HL-60/S4 treated with phorbol 12-myristate 13-acetate at 8.2 ng/mL for 4 days and 3 days (cell line): ENCODE data around the gene ZNF609.
"Not testable (repeated sequence)": the region's sequence is repeated elsewhere in the genome, so short reads cannot be mapped to it uniquely, and the experiment has no call there.

Experiments used
- in situ Hi-C: fragments of 300-500 bp; cut with MboI; formaldehyde crosslinking; loops from 2 replicates; pipeline ENCODE4 v1.15.0; 2022; ENCODE audit warnings: low sequenced_read_pairs

Gene ZNF609

DNA sequence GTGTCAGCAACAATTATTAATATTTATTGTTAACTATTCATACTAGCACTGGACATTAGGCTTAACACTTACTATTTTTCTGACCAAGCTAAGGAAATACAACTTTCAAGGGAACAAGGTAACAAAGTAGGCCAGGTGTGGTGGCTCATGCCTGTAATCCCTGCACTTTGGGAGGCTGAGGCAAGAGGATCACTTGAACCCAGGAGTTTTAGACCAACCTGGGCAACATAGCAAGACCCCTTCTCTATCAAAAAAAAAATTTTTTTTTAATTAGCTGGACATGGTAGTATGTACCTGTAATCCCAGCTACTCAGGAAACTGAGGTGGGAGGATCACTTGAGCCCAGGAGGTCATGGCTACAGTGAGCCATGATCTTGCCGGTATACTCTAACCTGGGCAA is 183.3 kb downstream of the ZNF609 start:
- in situ Hi-C loops: no loop called here

DNA sequence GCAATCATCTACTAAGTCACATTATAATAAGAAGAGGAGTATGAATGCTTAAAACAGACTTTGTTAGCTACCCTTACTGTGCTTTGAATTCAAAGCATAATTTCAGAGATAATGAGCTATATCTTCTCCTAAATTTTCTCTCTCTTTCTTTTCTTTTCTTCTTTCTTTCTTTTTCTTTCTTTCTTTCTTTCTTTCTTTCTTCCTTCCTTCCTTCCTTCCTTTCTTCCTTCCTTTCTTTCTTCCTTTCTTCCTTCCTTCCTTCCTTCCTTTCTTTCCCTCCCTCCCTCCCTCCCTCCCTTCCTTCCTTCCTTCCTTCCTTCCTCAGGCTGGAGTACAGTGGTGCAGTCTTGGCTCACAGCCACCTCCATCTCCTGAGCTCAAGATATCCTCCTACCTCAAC is 184.4 kb downstream of the ZNF609 start:
- in situ Hi-C loops: not testable (repeated sequence)

DNA sequence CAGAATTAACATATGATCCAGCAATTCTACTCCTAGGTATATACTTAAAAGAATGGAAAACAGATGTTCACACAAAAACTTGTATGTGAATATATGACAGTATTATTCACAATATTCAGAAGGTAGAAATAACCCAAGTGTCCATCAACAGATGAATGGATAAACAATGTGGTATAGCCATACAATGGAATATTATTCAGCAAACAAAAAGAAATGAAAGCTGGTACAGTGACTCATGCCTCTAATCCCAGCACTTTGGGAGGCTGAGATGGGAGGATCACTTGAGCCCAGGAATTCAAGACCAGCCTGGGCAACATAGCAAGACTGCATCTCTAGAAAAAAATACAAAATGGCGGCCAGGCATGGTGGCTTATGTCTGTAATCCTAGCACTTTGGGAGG is 185.6 kb downstream of the ZNF609 start:
- in situ Hi-C loops: no loop called here

DNA sequence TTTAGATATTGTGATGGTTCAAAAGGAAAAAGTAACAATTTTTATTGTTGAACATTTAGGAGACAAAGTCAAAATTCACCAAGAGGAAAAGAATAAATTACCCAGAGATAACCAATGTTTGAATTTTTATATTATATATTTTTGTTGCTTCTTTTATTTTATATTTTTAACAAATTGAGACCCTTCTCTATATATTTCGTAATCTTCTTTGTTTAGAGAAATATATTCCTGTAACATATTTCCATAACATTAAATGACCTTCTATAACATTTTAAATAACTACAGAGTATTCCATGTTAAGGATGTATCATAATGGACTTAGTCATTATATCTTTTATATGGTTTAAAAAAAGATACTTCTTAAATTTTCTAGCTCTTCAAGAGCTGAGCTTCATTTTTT is 187.0 kb downstream of the ZNF609 start:
- in situ Hi-C loops: no loop called here

DNA sequence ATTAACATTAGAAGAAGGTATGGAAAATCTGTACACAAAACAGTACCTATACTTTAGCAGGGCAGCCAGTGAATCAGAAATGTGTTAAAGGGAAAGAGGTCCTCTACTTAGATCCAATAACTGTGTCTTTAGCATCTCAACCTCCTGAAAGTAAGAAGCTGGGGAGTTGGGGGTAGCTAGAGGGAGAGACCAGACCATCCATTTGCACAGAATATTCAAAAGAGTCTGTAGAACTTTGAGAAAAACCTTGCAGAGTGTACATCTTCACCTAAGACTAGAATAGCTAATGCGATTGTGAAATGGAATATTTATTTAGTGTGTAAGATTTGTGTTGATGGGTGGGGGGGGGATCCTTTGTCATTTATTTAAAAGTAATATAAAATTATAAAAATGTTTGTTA is 190.2 kb downstream of the ZNF609 start:
- in situ Hi-C loops: no loop called here

DNA sequence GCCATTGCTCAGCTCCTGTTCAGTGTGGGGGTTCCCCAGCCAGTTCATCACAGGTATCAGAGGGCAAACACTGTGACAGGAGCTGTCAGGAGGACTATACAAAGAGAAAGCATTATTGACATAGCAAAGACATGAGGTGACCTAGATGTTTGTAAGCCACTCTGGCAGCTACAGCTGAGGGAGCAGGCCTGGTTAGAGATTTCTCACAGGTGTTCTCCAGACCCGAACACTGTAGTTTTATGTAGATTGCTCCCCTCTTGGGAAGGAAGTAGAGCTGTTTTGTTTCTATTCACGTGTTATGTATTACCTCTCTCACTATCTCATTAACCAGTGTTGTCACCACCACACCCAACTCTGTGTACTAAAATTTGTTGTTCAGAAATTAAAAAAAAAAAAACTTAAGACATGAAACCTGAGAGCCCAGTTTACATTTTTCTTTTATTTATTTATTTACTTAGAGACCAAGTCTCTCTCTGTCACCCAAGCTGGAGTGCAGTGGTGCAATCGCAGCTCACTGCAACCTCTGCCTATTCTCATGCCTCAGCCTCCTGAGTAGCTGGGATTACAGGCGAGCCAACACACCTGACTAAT is 191.3 kb downstream of the ZNF609 start:
- in situ Hi-C loops: no loop called here

DNA sequence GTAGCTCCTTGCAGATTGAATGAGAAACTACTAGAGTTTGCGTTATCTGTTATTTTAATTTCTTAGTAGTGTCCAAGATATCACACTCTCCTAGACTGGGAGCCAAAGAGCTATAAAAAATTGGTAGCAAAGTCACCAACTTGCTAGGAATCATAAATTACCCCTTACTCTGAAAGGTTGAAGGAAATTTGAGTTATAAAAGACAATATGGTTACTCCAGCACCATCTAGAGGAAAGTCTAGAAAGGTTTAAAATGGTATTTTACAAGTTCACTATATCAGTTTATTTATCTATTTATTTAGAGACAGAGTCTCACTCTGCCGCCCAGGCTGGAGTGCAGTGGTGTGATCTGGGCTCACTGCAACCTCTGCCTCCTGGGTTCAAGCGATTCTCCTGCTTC is 193.4 kb downstream of the ZNF609 start:
- in situ Hi-C loops: no loop called here

DNA sequence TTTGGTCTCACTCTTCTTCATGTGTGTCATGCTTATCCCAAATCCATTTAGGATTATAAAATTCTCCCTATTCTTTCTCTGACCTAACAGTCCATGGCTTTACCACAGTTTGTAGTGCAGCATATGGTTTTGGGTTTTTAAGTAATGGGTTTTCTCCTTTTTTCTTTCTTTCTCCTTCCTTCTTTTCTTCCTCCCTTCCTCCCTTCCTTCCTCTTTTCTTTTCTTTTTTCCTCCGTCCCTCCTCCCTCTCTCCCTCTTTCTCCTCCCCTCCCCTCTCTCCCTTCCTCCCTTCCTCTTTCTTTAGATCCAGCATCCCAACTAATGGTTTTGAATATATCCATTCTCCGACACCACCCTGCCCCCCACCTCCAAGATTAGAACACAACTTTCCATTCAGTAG is 196.1 kb downstream of the ZNF609 start:
- in situ Hi-C loops: no loop called here

DNA sequence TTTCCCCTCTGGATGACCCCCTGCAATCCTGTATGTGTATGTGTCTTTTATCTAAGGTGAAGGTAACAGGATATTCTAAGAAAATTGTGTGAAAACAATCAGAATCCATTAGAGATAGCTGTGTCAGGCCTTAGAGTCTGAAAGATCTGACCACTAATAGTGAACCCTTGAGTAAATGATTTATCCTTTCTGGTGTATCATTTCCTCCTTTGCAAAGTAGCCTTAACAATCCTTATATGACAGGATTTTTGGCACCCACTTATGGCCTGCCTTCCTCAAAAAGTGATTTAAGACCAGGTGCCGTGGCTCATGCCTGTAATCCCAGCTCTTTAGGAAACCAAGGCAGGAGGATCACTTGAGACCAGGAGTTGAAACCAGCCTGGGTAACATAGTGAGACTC is 204.8 kb downstream of the ZNF609 start:
- in situ Hi-C loops: no loop called here

DNA sequence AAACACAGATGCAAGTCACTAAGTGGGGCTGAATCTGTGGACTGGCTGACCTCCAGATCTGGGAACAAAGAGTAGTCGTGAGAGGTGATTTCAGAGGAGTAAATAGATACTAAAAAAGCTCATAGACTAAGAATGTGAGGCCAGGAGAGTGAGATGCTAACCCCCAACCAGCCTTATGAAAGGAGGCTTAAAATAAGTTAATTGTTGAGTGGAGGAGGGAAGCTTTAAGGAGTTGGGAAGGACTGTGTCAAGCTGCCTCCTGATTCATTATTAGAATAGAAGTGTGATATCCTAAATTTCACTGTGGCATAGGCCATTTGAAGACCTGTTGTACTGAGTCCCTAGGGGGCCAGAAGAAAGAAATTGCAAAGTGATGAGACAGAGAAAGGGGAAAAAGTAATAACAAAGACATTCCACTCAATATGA is 207.4 kb downstream of the ZNF609 start:
- in situ Hi-C loops: no loop called here

DNA sequence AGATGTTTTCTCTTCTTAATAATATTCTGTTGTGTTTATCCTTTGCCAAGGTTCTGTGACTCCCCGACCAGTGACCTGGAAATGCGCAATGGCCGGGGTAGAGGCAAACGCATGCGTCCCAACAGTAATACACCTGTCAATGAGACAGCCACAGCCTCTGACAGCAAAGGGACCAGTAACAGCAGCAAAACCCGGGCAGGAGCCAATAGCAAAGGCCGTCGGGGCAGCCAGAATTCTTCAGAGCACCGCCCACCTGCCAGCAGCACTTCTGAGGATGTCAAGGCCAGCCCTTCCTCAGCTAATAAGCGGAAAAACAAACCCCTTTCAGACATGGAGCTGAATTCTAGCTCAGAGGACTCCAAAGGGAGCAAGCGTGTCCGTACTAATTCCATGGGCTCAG is 213.5 kb downstream of the ZNF609 start:
- in situ Hi-C loops: no loop called here

DNA sequence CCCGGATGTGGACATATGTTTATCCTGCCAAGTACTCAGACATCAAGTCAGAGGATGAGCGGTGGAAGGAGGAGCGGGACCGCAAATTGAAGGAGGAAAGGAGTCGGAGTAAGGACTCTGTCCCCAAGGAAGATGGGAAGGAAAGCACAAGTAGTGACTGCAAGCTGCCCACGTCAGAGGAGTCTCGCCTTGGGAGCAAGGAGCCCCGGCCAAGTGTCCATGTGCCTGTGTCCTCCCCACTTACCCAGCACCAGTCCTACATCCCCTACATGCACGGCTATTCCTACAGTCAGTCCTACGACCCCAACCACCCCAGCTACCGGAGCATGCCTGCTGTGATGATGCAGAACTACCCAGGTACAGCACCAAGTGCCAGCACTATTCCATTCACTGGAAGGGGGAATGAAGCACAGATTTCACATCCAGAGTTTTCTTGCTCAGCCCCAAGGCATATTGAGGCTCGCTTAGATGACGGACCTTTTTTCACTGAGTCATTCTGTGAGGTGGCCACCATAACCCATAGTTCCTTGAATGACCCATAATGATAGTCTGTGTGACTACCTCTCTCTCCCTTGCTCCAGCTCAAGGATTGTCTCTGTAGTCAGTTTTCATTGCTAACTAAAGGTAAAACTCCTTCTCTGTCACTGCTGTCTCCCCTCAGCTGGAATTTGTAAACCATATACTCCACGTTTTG is 217.9 kb downstream of the ZNF609 start:
- in situ Hi-C loops: no loop called here

DNA sequence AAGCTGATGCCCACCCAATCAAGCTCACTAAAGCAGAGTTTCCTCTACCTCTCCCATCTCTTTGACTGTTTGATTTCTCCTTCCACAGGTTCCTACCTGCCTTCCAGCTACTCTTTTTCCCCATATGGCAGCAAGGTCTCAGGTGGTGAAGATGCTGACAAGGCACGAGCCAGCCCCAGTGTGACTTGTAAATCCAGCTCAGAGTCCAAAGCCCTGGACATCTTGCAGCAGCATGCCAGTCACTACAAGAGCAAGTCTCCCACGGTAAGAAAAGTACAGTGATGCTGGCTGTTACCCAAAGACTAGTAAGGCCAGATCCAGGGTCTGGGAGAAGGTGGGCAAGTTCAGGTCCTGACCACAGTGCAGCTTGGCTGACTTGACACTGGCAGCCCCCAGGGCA is 219.7 kb downstream of the ZNF609 start:
- in situ Hi-C loops: no loop called here

DNA sequence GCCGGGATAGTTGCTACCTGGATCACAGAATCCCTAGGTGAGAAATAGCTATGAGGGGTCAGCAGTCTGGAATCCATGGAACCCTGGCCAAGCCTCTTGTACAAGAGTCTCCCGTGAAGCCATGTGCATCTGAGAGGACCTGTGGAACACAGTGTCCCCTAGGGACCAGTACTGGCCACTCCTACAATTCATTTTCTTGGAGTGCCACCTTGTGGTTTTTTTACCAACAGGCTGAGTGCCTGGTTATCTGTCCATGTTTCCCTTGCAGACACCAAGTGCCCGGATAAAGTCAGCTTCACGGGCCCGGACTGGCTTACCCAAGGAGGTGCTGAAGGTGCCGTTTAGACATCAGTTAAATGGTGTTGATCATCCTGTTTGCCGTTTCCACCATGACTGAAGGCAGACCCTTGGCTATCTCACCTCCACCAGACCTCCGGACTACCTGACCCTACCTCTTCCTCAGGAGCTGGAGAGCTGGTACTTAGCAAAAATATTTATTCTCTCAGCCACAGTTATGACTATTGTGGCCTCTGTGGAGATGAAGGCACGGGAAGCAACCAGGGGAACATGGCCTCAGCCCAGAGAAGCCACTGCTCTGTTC is 221.1 kb downstream of the ZNF609 start:
- in situ Hi-C loops: no loop called here

DNA sequence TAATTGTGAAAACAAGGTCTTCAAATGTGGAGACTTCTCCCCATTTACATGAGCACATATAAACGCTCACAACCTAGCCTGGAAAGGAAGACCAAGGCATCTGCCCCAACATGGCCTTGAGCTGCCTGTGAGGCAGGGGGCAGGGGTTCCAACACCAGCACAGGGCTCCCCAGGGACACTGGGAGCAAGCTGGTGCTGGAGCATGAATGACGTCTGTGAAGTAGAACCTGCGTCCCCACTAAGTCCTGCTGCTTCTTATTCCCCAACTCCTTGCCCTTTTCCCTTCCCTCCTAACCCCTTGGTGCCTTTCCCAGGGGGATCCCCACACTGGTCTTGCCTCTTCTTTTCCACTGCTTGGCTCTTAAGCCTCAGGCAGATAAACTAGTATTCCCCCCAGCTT is 221.9 kb downstream of the ZNF609 start:
- in situ Hi-C loops: no loop called here

DNA sequence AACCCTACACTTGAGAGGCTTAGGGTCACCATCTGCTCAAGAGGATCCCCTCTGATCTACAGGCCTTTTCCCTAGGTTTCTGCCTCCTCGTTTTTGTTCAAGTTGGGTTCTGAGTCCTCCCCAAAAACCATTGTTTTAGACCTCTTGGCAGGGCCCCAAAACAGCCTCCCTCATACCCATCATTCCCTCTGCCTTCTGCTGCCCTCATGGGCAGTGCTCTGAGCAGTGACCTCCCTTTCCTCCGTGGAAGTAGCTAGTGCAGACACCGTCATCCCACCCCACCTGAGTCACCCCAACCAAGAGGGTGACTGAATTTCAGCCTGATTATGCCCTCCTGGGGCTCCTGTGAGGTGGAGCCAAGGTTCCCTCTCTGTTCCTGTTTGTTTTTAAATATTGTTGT is 223.0 kb downstream of the ZNF609 start:
- in situ Hi-C loops: no loop called here

DNA sequence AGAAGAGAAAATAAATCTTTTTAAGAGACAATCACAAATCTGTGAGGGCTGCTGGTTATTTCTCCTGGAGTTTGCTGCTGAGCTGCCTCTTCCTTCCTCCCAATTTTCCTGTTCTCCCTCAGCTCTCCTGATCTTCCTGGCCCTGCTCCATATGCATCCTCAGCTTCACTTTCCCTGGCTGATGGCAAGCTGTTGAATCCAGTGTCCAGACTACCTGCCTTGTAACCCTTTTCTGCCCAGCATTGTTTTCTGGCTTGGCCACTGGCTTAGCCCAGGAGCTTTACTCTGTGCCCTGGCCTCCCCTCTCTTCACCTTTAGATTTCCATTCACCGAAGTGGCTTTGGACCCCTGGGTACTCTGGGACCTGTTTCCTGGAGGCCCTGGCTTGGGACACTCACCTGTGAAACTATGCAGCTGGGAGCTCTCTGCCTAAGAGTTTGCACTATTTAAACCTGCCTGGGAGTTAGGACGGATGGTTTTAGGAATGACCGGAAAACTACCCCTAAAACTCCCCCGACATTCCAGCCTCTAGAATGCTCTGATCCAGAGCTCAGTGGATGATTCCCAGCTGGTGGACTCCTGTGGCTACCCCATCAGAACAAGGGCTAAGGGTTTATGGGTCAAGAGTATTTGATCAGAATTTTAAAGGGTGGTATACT is 225.0 kb downstream of the ZNF609 start:
- in situ Hi-C loops: no loop called here

DNA sequence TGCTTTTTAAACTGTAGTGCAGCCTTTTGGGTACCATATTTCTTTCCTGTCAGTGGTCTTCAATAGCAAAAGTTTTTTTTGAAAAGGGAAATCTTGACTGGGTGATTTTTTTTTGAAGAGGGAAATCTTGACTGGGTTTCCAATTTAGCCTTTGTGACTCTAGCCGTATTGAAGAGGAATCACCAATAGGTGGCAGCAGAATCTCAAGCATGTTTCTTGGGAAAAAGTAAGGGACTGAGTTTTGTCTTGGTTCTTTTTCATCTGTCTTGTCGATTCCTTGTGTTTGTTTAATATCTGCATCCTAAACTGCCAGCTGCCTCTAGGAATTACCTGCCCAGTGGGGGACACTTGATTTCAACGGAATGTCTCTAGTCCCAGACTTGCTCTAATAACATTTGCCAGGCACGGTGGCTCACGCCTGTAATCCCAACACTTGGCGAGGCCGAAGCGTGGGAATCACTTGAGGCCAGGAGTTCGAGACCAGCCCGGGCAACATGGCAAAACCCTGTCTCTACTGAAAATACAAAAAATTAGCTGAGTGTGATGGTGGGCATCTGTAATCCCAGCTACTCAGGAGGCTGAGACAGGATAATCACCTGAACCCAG is 225.9 kb downstream of the ZNF609 start:
- in situ Hi-C loops: no loop called here

DNA sequence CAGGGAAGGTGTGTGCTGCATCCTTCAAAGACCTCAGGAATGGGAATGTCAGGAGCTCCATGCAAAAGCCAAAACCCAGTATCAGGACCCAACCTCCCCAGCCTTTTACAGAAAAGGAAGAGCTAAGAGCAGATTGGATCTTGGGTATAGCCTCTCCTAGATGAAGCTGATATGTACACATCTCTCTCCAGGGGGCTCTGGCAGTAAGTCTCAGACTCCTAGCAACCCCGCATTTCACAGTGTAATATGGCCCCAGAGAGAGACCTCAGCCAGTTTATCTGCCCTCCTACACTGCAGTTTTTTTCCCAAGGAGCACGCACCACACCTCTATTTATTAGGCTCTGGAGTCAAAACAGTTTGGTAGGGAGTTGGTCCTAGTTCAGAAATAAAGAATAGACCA is 226.8 kb downstream of the ZNF609 start:
- in situ Hi-C loops: no loop called here

DNA sequence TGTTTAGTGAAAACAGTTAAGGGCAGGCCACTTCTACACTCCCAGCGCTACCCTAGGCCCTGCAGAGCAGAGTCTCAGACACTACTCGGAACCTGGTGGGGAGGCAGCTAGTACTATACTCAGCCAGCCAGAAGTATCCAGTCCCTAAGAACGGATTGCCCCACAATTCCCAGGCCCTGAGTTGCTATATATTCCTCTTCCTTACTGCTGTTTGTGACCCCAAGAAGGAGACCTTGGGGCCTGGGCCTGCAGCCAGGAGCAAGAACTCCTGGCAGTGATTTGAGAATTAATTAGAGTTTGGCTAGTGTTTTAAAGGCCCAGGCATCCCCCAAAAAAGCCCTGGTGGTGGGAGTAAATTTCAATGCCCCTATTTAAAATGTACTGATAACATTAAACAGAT is 227.3 kb downstream of the ZNF609 start:
- in situ Hi-C loops: no loop called here

DNA sequence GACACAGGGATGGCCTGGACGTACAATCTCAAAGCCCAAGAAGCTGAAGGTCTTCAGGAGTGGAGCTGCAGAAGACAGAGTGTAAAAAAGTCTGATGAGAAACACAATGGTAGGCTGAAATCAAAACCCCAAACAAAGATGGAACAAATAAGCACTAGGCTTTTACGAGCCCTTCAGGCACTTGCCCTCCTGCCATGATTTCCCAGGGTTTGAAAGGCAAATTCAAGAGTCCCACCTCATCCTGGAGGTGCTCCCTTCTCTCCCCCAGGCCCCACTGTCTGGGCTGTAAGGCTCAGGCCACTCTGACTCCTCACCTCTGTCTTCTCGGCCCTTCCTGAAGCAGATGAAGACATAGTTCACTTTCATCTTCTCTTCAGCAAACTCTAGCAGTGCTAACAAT is 228.4 kb downstream of the ZNF609 start:
- in situ Hi-C loops: no loop called here

DNA sequence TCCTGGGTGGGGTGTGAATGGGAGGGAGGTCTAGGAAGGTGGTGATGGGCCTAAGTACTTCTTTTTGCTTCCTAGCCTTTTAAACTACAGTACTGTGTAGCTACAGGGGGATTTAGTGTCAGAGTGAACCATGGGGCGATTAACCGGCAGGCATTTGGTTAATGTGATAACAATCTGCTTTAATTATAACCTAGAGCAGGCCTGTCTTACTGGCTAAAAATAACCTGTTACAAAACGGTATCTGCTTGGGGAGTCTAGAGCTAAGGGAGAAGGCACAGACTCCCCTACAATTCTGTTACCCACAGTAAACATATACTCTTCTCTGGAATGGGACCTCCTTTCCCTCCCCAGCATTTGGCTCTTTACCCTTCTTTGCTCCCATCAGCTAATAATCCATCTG is 229.6 kb downstream of the ZNF609 start:
- in situ Hi-C loops: no loop called here
